ENCODE measurements around the gene FKRP. TPM values are rescaled to one million over a fixed set of nuclear protein-coding genes. Genes with fewer than 3 reads are reported as not detected.
A peak's percentile ranks its signal among the peaks of the same experiment; 100 is the strongest.

The FKRP gene
- polyA plus RNA-seq, 1 donor (not counting 4 experiments of a cell fraction or from before 2014, with no cell fraction given) = 6.1 TPM

- dilution Hi-C loops (cut with MboI; ENCODE audit: extremely low pct_ligation_motif_present, low sequenced_read_pairs) = no loop called here
- H3K36me3 ChIP-seq (ENCODE audit: control insufficient read depth in 2 of 2, extremely low read depth in 1 of 2, insufficient read depth in 2 of 2, low read length in 2 of 2) = peaks cover 36 to 53% of the 10 kb centered on the region in 2 experiments
Observed at GRCh38 chr19:46720503-46721239, 25.2 kb upstream of the FKRP start.

GRCh38 chr19:46721269-46722003 is 24.4 kb upstream of the FKRP start:
- H3K9me3 ChIP-seq (ENCODE audit: control insufficient read depth, low read depth, low read length) = no peaks in the 10 kb centered on the region
- no peak overlapping the region for H3K27ac ChIP-seq (ENCODE audit: control insufficient read depth, insufficient read depth, low read length)
- peaks cover 43 to 59% of the 10 kb centered on the region in 2 experiments for H3K36me3 ChIP-seq (ENCODE audit: control insufficient read depth in 2 of 2, extremely low read depth in 1 of 2, insufficient read depth in 2 of 2, low read length in 2 of 2)
- H4K20me1 ChIP-seq (ENCODE audit: control insufficient read depth, extremely low read depth, insufficient read depth, low read length) = peaks cover 2% of the 10 kb centered on the region
- H3K27me3 ChIP-seq (ENCODE audit: control insufficient read depth, extremely low read depth, insufficient read depth, low read length) = no peaks in the 10 kb centered on the region
- no peak overlapping the region for H3K4me2 ChIP-seq (ENCODE audit: control insufficient read depth, extremely low read depth, insufficient read depth, low read depth, low read length)
- dilution Hi-C loops (cut with MboI; ENCODE audit: extremely low pct_ligation_motif_present, low sequenced_read_pairs) = no loop called here
- TF ChIP-seq EZH2 (IDR thresholded peaks at IDR 0.05; ENCODE audit: low read length) = no peak
- TF ChIP-seq CTCF (optimal IDR thresholded peaks at IDR 0.05 in 1 of 3, IDR thresholded peaks at IDR 0.05 in 1 of 3, conservative IDR thresholded peaks at IDR 0.05 in 1 of 3; ENCODE audit: extremely low read depth in 1 of 3, insufficient read depth in 2 of 3, low read length in 3 of 3) = peak in 1 of 3 experiments; percentile 14
- DNase-seq (ENCODE audit: low read depth, low spot score) (no peak), FAIRE-seq (no peak)
- H3K4me1 ChIP-seq (ENCODE audit: control insufficient read depth, extremely low read depth, insufficient read depth, low read length) = peaks cover 7% of the 10 kb centered on the region
- no peak overlapping the region for H3K4me3 ChIP-seq (ENCODE audit: control insufficient read depth in 2 of 3, extremely low read depth in 1 of 3, insufficient read depth in 2 of 3, low read depth in 1 of 3, low read length in 3 of 3)
- H3K9me1 ChIP-seq (ENCODE audit: control insufficient read depth, extremely low read depth, insufficient read depth, low read length) = no peaks in the 10 kb centered on the region
- no peak overlapping the region for H3K9ac ChIP-seq (ENCODE audit: control insufficient read depth, extremely low read depth, insufficient read depth, low read length)
- H3K79me2 ChIP-seq (ENCODE audit: control insufficient read depth, insufficient read depth, low read length) = peaks cover 7% of the 10 kb centered on the region
- no peak overlapping the region for H2AFZ ChIP-seq (ENCODE audit: control insufficient read depth, low read length)

More at GRCh38 chr19:46720503-46721239, 25.2 kb upstream of the FKRP start:
- no peaks in the 10 kb centered on the region for H3K9me3 ChIP-seq (ENCODE audit: control insufficient read depth, low read depth, low read length)
- H2AFZ ChIP-seq (ENCODE audit: control insufficient read depth, low read length) = no peak overlapping the region
- H3K79me2 ChIP-seq (ENCODE audit: control insufficient read depth, insufficient read depth, low read length) = peaks cover 13% of the 10 kb centered on the region
- H3K9ac ChIP-seq (ENCODE audit: control insufficient read depth, extremely low read depth, insufficient read depth, low read length) = no peak overlapping the region
- no peak for FAIRE-seq
- H3K4me1 ChIP-seq (ENCODE audit: control insufficient read depth, extremely low read depth, insufficient read depth, low read length) = peaks cover 7% of the 10 kb centered on the region
- H3K4me3 ChIP-seq (ENCODE audit: control insufficient read depth in 2 of 3, extremely low read depth in 1 of 3, insufficient read depth in 2 of 3, low read depth in 1 of 3, low read length in 3 of 3) = no peak overlapping the region
- TF ChIP-seq CTCF (optimal IDR thresholded peaks at IDR 0.05 in 1 of 3, IDR thresholded peaks at IDR 0.05 in 1 of 3, conservative IDR thresholded peaks at IDR 0.05 in 1 of 3; ENCODE audit: extremely low read depth in 1 of 3, insufficient read depth in 2 of 3, low read length in 3 of 3) = no peak
- TF ChIP-seq EZH2 (IDR thresholded peaks at IDR 0.05; ENCODE audit: low read length) = no peak
- no peak for DNase-seq (ENCODE audit: low read depth, low spot score)
- no peak overlapping the region for H3K4me2 ChIP-seq (ENCODE audit: control insufficient read depth, extremely low read depth, insufficient read depth, low read depth, low read length)
- H3K27me3 ChIP-seq (ENCODE audit: control insufficient read depth, extremely low read depth, insufficient read depth, low read length) = no peaks in the 10 kb centered on the region
- peaks cover 2% of the 10 kb centered on the region for H4K20me1 ChIP-seq (ENCODE audit: control insufficient read depth, extremely low read depth, insufficient read depth, low read length)
- H3K27ac ChIP-seq (ENCODE audit: control insufficient read depth, insufficient read depth, low read length) = no peak overlapping the region
- H3K9me1 ChIP-seq (ENCODE audit: control insufficient read depth, extremely low read depth, insufficient read depth, low read length) = no peaks in the 10 kb centered on the region
